ENCODE results near the gene PELO. TPM values are rescaled to one million over a fixed set of nuclear protein-coding genes. Genes with fewer than 3 reads are reported as not detected.

PELO gene
- total RNA-seq, 2 donors from 2014 or later: 10.2 to 14.9 TPM

DNA sequence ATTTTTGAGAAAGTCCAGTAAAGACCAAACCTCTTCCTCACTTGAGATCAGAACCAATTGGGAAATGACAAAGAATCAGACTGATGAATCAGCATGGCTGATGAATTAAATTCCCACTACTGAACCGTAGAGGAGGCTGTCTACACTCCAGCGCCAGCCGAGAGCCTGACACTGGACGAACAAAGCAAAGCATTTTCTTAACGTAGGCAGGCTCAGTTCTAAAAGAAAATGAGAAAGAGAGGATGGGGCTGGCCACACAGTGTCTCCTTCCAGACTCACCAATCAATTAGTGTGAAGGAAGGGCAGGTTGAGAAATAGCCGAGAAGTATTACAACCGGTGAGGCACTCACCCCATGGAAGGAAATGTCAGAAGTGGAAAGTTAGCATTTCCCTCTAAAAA, 49.4 kb downstream of the PELO start:
- Histone ChIP-seq H3K27me3 (ENCODE audit: control insufficient read depth, insufficient read depth, low read length, poor library complexity, severe bottlenecking) (no peaks in the 10 kb centered on the region), H3K9me3 (ENCODE audit: control insufficient read depth, low read length) (no peaks in the 10 kb centered on the region), H3K9ac (ENCODE audit: extremely low read depth, low read length, poor library complexity, severe bottlenecking) (no peak overlapping the region), H3K27ac (ENCODE audit: low read depth, low read length) (peak overlapping the region; percentile 51), H3K36me3 (ENCODE audit: control insufficient read depth, insufficient read depth, low read length) (no peaks in the 10 kb centered on the region), H3K4me1 (ENCODE audit: control insufficient read depth, insufficient read depth, low read length) (no peaks in the 10 kb centered on the region), H3K4me3 (ENCODE audit: low read length) (no peak overlapping the region)
- WGBS, 2 experiments (ENCODE audit: insufficient coverage in 1 of 2, insufficient read length in 1 of 2): 76 to 89% methylated on average over 7 of the region's 7 CpGs
- no peaks in the 10 kb centered on the region for H3K4me1 Mint-ChIP-seq
- H3K36me3 Mint-ChIP-seq (ENCODE audit: low read depth): no peaks in the 10 kb centered on the region
- H3K27ac Mint-ChIP-seq: peak overlapping the region; percentile 59
- H3K27me3 Mint-ChIP-seq (ENCODE audit: insufficient read depth): no peaks in the 10 kb centered on the region
- TF ChIP-seq, protein P1, sequence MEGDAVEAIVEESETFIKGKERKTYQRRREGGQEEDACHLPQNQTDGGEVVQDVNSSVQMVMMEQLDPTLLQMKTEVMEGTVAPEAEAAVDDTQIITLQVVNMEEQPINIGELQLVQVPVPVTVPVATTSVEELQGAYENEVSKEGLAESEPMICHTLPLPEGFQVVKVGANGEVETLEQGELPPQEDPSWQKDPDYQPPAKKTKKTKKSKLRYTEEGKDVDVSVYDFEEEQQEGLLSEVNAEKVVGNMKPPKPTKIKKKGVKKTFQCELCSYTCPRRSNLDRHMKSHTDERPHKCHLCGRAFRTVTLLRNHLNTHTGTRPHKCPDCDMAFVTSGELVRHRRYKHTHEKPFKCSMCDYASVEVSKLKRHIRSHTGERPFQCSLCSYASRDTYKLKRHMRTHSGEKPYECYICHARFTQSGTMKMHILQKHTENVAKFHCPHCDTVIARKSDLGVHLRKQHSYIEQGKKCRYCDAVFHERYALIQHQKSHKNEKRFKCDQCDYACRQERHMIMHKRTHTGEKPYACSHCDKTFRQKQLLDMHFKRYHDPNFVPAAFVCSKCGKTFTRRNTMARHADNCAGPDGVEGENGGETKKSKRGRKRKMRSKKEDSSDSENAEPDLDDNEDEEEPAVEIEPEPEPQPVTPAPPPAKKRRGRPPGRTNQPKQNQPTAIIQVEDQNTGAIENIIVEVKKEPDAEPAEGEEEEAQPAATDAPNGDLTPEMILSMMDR (conservative IDR thresholded peaks at IDR 0.05): no peak
- H3K9me3 Mint-ChIP-seq: no peaks in the 10 kb centered on the region
- no peak overlapping the region for H3K4me3 Mint-ChIP-seq
- DNase-seq: no peak

Other genes starting within 250 kb of the PELO start
- 1 to 10 TPM in 1 of 2 donors, under 1 TPM in 1; 0.33 to 3.5 TPM for gene ITGA1, start within 50 bp of the PELO start, total RNA-seq
- gene ITGA2, start 201.4 kb downstream of the PELO start, total RNA-seq: 1 to 10 TPM; 1.3 to 4.0 TPM